NAMALWA (cell line): ENCODE measurements around the gene NPAS1.
A peak's percentile ranks its signal among the peaks of the same experiment; 100 is the strongest.
"Not testable (repeated sequence)": the region's sequence is repeated elsewhere in the genome, so short reads cannot be mapped to it uniquely, and the experiment has no call there.

Experiments used
- DNase-seq: peaks from one replicate; pipeline ENCODE4 v3.0.0-alpha.2; 2015; ENCODE audit warnings: low spot score

NPAS1 gene

GRCh38 chr19:47047763-47048405, 28.2 kb downstream of the NPAS1 start:
- peak; percentile 88 for DNase-seq

- DNase-seq, result no peak
These were observed 29.7 kb downstream of the NPAS1 start for GRCh38 chr19:47049307-47049700.

- not testable (repeated sequence) for DNase-seq
These were observed 30.9 kb downstream of the NPAS1 start for GRCh38 chr19:47050562-47050961.

- DNase-seq, result no peak
These were observed 36.8 kb downstream of the NPAS1 start for GRCh38 chr19:47056411-47056810.

GRCh38 chr19:47057328-47057727, 37.7 kb downstream of the NPAS1 start:
- DNase-seq, result no peak

- no peak for DNase-seq
These were observed 39.0 kb downstream of the NPAS1 start for GRCh38 chr19:47058621-47059022.

- DNase-seq, result no peak
These were observed 44.2 kb downstream of the NPAS1 start for GRCh38 chr19:47063874-47064273.

GRCh38 chr19:47065242-47065641, 45.6 kb downstream of the NPAS1 start:
- no peak for DNase-seq

GRCh38 chr19:47066376-47067214, 47.0 kb downstream of the NPAS1 start:
- no peak for DNase-seq

GRCh38 chr19:47067215-47067847, 47.7 kb downstream of the NPAS1 start:
- DNase-seq, result no peak

- no peak for DNase-seq
These were observed 48.6 kb downstream of the NPAS1 start for GRCh38 chr19:47068246-47068645.

GRCh38 chr19:47068876-47069406, 49.3 kb downstream of the NPAS1 start:
- no peak for DNase-seq

- DNase-seq, result no peak
These were observed 50.2 kb downstream of the NPAS1 start for GRCh38 chr19:47069795-47070194.

GRCh38 chr19:47070756-47071155, 51.1 kb downstream of the NPAS1 start:
- DNase-seq, result no peak

- no peak for DNase-seq
These were observed 52.1 kb downstream of the NPAS1 start for GRCh38 chr19:47071731-47072130.

GRCh38 chr19:47072323-47072722, 52.7 kb downstream of the NPAS1 start:
- DNase-seq, result no peak

- DNase-seq, result no peak
These were observed 53.9 kb downstream of the NPAS1 start for GRCh38 chr19:47073574-47073973.

- DNase-seq, result no peak
These were observed 55.0 kb downstream of the NPAS1 start for GRCh38 chr19:47074621-47075020.

- no peak for DNase-seq
These were observed 55.7 kb downstream of the NPAS1 start for GRCh38 chr19:47075179-47075810.

- no peak for DNase-seq
These were observed 56.3 kb downstream of the NPAS1 start for GRCh38 chr19:47075941-47076340.

- DNase-seq, result not testable (repeated sequence)
These were observed 58.7 kb downstream of the NPAS1 start for GRCh38 chr19:47078351-47078750.

- no peak for DNase-seq
These were observed 61.5 kb downstream of the NPAS1 start for GRCh38 chr19:47081095-47081494.
